Suppressor macrophage treated with lipopolysaccharide for 1 hour (primary cell): Measurements from ENCODE around the gene EFCC1.

ENCODE experiments used
- DNase-seq, 3 donors: peaks; one replicate each; pipeline ENCODE4 v3.0.0-alpha.2; 2020 to 2022

EFCC1 gene

GRCh38 chr3:128995737-128996136 lies 5.4 kb upstream of the EFCC1 start:
- DNase-seq, result no peak

DNA sequence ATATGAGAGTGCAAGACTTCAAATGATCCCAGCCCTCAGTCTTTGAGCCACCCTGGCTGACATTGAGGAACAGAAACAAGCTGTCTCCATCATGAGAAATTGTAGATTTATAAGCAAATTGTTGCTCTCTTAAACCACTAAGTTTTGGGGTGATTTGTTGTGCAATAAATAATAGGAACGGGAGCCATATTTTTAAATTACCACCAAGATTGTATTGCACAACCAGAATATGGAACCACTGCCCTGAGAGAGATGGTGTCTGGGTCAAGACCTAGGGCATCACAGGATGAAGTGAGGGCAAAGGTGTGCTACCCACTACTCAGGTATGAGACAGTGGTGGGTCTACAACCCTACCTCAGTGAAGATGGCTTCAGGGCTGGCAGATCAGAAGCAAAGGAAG lies 4.9 kb upstream of the EFCC1 start:
- DNase-seq, result no peak

- peak; percentile 60 to 76 (median 69) for DNase-seq
These were observed 4.4 kb upstream of the EFCC1 start for GRCh38 chr3:128996726-128997125.

GRCh38 chr3:128997486-128998133 lies 3.5 kb upstream of the EFCC1 start:
- no peak for DNase-seq

GRCh38 chr3:128998561-128998960 lies 2.5 kb upstream of the EFCC1 start:
- DNase-seq, result no peak

GRCh38 chr3:128999102-128999501 lies 2.0 kb upstream of the EFCC1 start:
- no peak for DNase-seq

DNA sequence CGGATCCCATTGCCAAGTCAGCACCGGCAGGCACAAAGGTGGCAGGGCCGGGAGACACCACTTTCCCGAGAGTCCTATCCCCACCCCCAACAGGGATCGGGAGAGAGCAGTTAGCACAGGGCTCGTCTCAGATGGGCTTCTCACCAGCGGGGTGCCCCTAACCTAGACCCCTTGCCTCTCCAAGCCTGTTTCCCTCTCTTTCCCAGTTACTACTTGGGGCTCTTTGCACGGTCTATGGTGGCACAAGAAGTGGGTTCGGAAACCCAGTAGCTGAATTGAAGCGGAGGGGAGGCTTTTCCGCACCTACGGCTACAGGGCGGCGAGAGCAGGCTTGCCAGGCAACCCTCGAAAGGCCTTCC lies 383 bp upstream of the EFCC1 start:
- DNase-seq, result no peak

DNA sequence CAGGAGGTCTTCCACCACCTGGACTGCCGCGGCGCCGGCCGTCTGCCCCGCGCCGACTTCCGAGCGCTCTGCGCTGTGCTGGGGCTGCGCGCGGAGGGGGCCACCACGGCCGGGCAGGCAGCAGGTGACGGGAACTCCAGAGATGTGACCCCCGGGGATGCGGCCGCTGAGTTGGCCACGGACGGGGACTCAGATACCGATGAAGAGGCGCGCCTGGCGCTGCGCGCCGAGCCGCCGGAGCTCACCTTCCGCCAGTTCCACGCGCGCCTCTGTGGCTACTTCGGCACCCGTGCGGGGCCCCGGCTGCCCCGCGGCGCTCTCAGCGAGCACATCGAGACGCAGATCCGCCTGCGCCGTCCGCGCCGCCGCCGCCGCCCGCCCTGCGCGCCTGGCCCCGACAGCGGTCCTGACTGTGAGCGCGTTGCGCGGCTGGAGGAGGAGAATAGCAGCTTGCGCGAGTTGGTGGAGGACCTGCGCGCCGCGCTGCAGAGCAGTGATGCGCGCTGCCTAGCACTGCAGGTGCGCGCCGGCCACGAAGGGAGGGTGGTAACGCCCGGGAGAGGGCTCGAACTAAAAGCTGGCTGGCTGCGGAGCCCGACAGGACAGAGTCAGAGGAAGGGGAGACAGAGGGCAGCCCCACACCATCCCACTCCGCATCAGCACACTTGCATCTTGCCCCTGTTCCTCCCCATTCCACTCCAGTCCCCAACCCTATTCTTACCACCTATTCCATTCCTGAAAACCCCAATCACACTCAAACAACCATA lies 885 bp downstream of the EFCC1 start:
- DNase-seq, result peak in 1 of 3 donors; percentile 38

GRCh38 chr3:129002573-129003569 lies 1.8 kb downstream of the EFCC1 start:
- no peak for DNase-seq

DNA sequence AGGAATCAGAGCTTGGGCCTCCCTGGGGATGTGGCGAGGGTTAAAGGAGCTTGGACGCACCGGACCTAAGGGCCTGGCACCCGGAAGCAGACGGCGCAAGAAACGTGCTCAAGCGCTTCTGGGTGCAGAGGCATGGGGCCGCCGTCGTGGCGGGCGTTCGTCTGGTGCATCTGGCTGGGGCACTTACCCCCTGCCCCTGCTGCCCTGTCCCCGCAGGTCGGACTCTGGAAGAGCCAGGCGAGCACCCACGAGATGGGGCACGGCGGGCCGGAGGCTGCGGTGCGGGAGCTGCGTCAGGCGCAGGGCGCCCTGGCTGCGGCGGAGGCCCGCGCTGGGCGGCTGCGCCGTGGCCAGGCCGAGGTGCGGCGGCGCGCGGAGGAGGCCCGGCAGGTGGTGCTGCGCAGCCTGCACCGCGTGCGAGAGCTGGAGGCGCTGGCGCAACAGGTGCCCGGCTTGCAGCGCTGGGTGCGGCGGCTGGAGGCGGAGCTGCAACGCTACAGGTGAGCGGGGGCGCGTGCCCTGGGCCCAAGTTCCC lies 2.5 kb downstream of the EFCC1 start:
- no peak for DNase-seq

DNA sequence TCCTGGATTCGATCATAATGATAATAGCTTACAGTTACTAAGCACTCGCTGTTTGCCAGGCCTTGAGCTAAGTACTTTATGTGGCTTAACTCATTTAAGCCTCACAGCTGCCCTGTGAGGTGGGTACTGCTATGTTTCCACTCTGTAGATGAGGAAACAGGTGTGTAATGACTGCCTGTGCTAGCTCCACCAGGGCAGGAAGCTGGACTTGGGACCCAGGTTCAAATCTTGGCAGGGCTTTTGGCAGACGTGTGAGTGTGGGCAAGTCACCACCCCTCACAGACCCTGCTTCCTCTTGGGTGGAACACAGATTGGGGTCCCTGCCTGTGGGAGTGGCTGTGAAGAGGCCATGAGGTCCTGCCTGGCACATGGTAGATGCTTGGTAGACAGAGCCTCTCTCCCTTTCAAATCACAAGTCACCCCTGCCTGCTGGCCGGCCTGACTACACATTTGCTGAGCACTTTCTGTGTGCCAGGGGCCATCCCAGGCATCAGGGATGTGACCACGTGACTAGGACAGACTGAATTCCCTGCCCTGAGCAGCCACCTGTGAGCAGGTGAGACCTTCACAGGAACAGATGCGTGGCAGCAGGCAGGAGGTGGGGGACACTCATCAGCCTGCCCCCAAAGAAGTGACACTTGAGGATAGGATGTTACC lies 3.7 kb downstream of the EFCC1 start:
- no peak for DNase-seq

DNA sequence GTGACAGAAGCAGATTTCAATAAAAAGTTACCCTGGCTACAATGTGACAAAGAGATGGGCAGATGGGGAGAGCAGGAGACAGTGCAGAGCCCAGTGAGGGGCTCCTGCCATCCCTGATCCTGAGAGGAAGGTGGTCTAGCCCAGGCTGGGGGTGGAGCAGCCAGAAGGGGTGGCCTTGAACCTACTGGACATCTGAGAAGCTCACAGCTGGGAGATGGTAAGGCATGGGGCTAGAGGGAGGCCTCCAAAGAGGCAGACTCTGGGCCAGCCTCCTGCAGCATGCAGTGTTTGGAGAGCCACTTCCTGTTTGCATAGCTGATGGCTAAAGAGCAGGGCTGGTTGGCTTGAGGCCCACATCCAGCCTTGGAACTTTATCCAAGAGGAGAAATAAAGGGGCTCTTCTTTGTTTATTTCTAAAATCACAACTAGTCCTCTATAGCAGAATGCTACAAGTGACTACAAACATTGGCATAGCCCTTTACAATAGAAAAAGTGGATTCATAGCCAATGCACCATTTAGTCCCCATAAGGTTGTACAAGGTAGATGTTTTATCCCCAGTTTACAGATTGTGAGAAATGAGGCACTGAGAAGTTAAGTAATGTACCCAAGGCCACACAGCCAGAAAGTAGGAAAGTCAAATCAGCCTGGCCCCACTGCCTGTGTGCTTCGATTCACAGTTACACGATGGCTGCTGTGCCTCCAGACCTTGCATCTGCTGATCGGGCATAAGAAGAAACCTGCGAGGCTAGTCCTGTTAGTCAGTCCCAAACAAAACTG lies 4.6 kb downstream of the EFCC1 start:
- no peak for DNase-seq

- DNase-seq, result no peak
These were observed 5.8 kb downstream of the EFCC1 start for GRCh38 chr3:129006864-129007263.

DNA sequence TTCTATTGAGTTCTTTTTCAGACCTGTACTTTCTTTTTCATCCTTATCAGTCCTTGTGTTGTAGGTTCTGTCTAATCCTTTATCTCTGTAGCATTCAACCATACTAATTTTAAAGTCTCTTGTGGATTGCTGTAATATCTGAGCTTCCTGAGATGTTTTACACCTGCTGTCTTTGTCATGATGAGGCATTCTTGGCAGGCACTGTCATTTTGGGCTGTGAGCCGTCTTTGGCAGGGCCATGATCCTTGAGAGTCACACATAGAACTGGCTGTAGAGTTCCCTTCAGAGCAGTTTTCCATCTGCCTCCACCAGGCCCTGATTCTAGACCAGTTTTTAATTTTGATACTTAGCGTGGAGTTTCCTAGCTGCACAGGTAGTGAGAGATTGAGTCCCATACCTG lies 6.7 kb downstream of the EFCC1 start:
- DNase-seq, result no peak

DNA sequence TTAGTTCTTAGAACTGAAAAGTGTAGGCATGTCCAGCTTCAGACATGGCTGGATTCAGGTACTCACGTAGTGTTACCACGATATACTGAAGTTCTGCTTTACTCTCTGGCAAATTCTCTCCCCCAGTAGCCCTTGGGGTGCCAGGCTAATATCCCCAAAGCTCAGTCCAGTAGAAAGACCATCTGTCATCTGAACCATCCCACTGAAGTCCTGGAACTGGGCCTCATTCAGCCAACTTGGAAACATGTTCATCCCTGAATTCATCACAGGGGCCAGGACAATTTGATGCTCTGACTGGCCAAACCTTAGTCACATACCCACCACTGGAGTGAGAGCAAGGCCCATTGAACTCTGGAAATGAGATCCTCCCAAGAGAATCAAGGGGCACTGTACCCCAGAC lies 8.2 kb downstream of the EFCC1 start:
- no peak for DNase-seq

- no peak for DNase-seq
These were observed 9.3 kb downstream of the EFCC1 start for GRCh38 chr3:129010310-129010956.

DNA sequence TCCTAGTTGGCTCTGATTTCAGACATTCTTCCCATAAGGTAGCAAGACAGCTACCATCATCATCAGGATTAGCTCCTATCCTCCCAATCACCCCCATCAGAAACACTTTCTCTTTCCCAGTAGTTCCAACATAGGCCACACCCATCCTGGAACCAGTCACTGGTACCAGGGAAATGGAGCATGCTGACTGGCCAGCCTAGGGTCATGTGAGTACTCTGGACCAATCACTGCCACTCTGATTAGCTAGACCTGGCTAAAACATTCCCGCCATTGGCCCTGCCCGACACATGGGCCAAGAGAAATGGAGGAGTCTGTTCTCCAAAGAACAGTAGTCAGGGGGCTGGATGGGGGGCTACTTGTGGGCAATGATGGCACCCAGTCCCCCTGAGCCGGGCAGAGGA lies 12.4 kb downstream of the EFCC1 start:
- peak in 2 of 3 donors; percentile 39 to 45 for DNase-seq

DNA sequence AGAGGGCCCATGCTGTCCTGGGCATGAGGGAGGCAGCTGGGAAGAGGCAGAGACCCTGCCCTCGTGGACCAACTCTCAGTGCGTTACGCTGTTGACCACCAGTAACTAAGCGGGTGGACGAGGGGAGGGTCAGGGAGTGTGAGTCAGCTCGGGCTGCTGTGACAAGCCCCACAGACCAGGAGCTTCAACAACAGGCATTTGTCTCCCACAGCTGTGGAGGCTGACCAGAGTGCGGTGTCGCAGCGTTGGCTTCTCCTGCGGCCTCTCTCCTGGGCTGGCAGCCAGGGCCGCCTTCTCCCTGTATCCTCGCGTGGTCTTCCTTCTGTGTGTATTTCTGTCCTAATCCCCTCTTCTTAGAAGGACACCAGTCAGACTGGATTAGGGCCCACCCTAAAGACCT lies 13.0 kb downstream of the EFCC1 start:
- DNase-seq, result no peak

DNA sequence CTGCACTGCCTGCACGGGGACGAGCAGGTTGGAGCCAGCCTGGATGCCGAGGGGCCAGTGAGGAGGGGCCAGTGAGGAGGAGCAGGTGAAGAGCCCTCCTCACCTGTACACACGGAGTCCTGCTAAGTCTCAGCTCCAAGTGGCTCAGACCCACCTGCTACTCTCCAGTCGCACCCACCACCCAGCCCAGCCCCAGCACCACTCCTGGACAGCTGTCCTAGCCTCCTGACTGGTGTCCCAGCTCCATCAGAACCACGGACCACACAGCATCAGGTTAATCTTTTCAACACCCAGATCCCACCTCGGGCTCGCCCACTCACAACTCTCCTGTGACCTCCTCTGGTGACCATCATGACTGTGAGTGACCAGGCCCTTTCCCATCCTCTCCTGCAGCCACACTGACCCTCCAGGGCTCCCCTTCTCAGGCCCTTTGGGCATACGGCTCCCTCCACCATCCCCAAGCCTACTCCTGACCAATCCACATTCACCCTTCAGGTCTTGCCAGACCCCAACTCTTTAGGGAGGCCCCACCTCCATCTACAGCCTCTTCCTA lies 13.8 kb downstream of the EFCC1 start:
- no peak for DNase-seq

- peak in 2 of 3 donors; percentile 36 to 42 for DNase-seq
These were observed 14.4 kb downstream of the EFCC1 start for GRCh38 chr3:129015388-129016105.
